H1 (cell line): ENCODE measurements around the gene EXOC3L1. TPM values are rescaled to one million over a fixed set of nuclear protein-coding genes. Genes with fewer than 3 reads are reported as not detected.

Experiments
- ATF2 ChIP-seq: IDR thresholded peaks from 2 replicates; pipeline ENCODE4 v1.6.1; 2012; ENCODE audit warnings: low read length, inconsistent platforms
- BACH1 ChIP-seq: IDR thresholded peaks from 2 replicates; pipeline ENCODE4 v1.6.1; 2012; ENCODE audit warnings: low read length, improper control_type of control experiment
- EZH2 ChIP-seq: fragments of 200-600 bp; sonication (generic); IDR thresholded peaks from 2 replicates; pipeline ENCODE4 v1.7.1; 2012; ENCODE audit warnings: low read depth, mild to moderate bottlenecking, moderate library complexity, low read length, inconsistent platforms; ENCODE audit not compliant: severe bottlenecking
- KDM4A ChIP-seq: IDR thresholded peaks from one replicate; pipeline ENCODE4 v1.7.1; 2012; ENCODE audit warnings: low read depth, mild to moderate bottlenecking, moderate library complexity, low read length, inconsistent platforms; ENCODE audit not compliant: severe bottlenecking
- MAX ChIP-seq: IDR thresholded peaks from 2 replicates; pipeline ENCODE4 v1.6.1; 2012; ENCODE audit warnings: inconsistent platforms
- RAD21 ChIP-seq, 2 experiments: IDR thresholded peaks in 1 of 2; conservative IDR thresholded peaks in 1 of 2; 2 replicates each; pipeline ENCODE4 v1.6.1; 2011; ENCODE audit warnings: low read depth in 2 of 2, low read length in 2 of 2, improper control_type of control experiment in 1 of 2, inconsistent platforms in 1 of 2, mild to moderate bottlenecking in 1 of 2, moderate library complexity in 1 of 2
- RFX5 ChIP-seq: IDR thresholded peaks from 2 replicates; pipeline ENCODE4 v1.6.1; 2011; ENCODE audit warnings: low read depth, low read length, improper control_type of control experiment, borderline replicate concordance
- SP2 ChIP-seq: IDR thresholded peaks from 2 replicates; pipeline ENCODE4 v1.6.1; 2012; ENCODE audit warnings: mild to moderate bottlenecking, low read length, inconsistent platforms
- polyA plus RNA-seq, 7 experiments: library from polyadenylated mRNA; depleted of rRNA in 3 of 7; stranded (reverse) in 5 of 7; unstranded in 2 of 7; fragments of >200 nt in 5 of 7; fragments of 200-250 nt in 2 of 7; gene quantifications; 1 replicate in 5 of 7; 2 replicates in 1 of 7; 4 replicates in 1 of 7; pipeline versions ENCODE4 v1.2.1 to v1.2.3, GENCODE V29; 2011 to 2013; ENCODE audit warnings: missing spikeins in 2 of 7, mixed read lengths in 2 of 7
- total RNA-seq: library from RNA; stranded (reverse); fragmentation: NEBNext Ultra II Directional; extraction: Animal tissue kit (Norgen Biotek cat#: 25700); gene quantifications from 2 replicates; pipeline ENCODE4 v1.2.1, GENCODE V29; 2021

EXOC3L1 gene
- total and polyA plus RNA-seq, 2 of the 8 experiments (the other 6 are each of a cell fraction or from before 2014, with no cell fraction given) = 1.3 TPM

- 0 out of 4 replicates have a peak, but pooled peaks of 1 of the 2 experiments have one; percentile 5 for TF ChIP-seq RAD21 (IDR thresholded peaks at IDR 0.05 in 1 of 2, conservative IDR thresholded peaks at IDR 0.05 in 1 of 2; ENCODE audit: low read depth in 2 of 2, low read length in 2 of 2)
- TF ChIP-seq KDM4A = peak; percentile 71
- no peak for TF ChIP-seq ATF2
- peak; percentile 91 for TF ChIP-seq MAX
- peak; percentile 52 for TF ChIP-seq EZH2
- TF ChIP-seq SP2 = no peak
- no peak for TF ChIP-seq RFX5
- TF ChIP-seq BACH1 = no peak
Observed at GRCh38 chr16:67154578-67155294, 35.2 kb downstream of the EXOC3L1 start (continued).
